Tibial artery (tissue), 4 donors: ENCODE results near the gene ZNF511.

ENCODE experiments used
- DNase-seq, 2 donors: peaks; one replicate each; pipeline ENCODE4 v3.0.0-alpha.2; 2019
- H3K27ac ChIP-seq, 2 donors: fragments of 200-600 bp; sonication (generic) in 1 of 2; 1 replicate in 1 of 2; 2 replicates in 1 of 2; pipeline ENCODE4 v1.5.1; 2018 to 2019; ENCODE audit warnings: mild to moderate bottlenecking in 1 of 2
- H3K27me3 ChIP-seq, 2 donors: fragments of 200-600 bp; sonication (generic) in 1 of 2; one replicate each; pipeline versions ENCODE4 v1.5.1 to v1.6.0; 2016 to 2019
- H3K36me3 ChIP-seq, 3 donors: fragments of 200-600 bp; sonication (generic) in 2 of 3; one replicate each; pipeline ENCODE4 v1.5.1; 2016 to 2019; ENCODE audit warnings: mild to moderate bottlenecking in 2 of 3
- H3K4me1 ChIP-seq, 4 donors: fragments of 200-600 bp; sonication (generic) in 2 of 4; 1 replicate in 3 of 4; 2 replicates in 1 of 4; pipeline ENCODE4 v1.5.1; 2016 to 2019
- H3K4me3 ChIP-seq, 2 donors: fragments of 200-600 bp; sonication (generic) in 1 of 2; 1 replicate in 1 of 2; 2 replicates in 1 of 2; pipeline ENCODE4 v1.5.1; 2018 to 2019; ENCODE audit warnings: mild to moderate bottlenecking in 2 of 2
- H3K9me3 ChIP-seq, 3 donors: fragments of 200-600 bp; sonication (generic) in 1 of 3; one replicate each; pipeline ENCODE4 v1.5.1; 2016 to 2019
- intact Hi-C: fragments of 100-400 bp; cut with DNase I; formaldehyde crosslinking; loops from one replicate; pipeline ENCODE4 v1.15.0; 2023; ENCODE audit warnings: low total_unique reads
- TF ChIP-seq, protein P1 (sequence below), 2 experiments: fragments of 200-600 bp in 1 of 2; fragments of 450-650 bp in 1 of 2; IDR thresholded peaks; one replicate each; pipeline ENCODE4 v1.5.1; 2017 to 2019; ENCODE audit warnings: antibody characterized with exemption in 2 of 2, mild to moderate bottlenecking in 1 of 2, moderate library complexity in 1 of 2

Gene ZNF511

DNA sequence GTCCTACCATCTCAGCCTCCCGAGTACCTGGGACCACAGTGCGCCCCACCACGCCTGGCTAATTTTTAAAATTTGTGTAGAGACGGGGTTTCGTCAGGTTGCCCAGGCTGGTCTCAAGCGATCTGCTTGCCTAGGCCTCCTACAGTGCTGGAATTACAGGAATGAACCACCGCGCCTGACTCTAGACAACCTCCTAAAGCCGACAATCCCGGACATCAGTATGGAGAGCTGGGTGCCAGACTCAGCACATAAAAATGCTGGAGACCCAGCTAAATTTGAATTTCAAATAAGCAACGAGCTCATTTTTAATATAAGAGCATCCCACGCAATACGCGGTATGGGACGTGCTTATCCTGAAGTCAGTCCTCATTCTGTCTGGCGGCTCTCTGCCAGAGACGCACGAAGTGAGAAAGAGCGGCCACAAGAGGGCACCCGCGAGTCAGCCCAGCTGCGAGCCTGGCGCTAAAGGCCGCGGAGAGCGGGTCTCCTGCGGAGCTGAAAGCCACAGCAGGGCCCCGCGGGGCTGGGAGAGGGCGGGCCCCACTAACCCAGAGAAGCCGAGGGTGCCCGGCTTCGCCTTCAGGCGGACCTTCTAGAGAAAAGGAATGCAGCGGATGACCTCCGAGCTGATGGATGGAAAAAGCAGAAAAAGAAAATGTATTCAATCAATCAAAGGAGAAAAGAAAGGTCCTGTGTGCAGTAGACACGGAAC, 20.9 kb downstream of the ZNF511 start:
- peak; percentile 68 to 83 for DNase-seq
- peaks cover 0 to 27% (median 19%) of the 10 kb centered on the region in 4 donors for H3K4me1 ChIP-seq
- intact Hi-C loops, result no loop called here
- H3K4me3 ChIP-seq, result peak overlapping the region; percentile 12 to 35
- TF ChIP-seq, protein P1, sequence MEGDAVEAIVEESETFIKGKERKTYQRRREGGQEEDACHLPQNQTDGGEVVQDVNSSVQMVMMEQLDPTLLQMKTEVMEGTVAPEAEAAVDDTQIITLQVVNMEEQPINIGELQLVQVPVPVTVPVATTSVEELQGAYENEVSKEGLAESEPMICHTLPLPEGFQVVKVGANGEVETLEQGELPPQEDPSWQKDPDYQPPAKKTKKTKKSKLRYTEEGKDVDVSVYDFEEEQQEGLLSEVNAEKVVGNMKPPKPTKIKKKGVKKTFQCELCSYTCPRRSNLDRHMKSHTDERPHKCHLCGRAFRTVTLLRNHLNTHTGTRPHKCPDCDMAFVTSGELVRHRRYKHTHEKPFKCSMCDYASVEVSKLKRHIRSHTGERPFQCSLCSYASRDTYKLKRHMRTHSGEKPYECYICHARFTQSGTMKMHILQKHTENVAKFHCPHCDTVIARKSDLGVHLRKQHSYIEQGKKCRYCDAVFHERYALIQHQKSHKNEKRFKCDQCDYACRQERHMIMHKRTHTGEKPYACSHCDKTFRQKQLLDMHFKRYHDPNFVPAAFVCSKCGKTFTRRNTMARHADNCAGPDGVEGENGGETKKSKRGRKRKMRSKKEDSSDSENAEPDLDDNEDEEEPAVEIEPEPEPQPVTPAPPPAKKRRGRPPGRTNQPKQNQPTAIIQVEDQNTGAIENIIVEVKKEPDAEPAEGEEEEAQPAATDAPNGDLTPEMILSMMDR (IDR thresholded peaks at IDR 0.05), result peak; percentile 78 to 98
- no peak overlapping the region for H3K27ac ChIP-seq
- H3K27me3 ChIP-seq, result peaks cover 4 to 85% of the 10 kb centered on the region in 2 donors
- no peaks in the 10 kb centered on the region for H3K36me3 ChIP-seq
- H3K9me3 ChIP-seq, result no peaks in the 10 kb centered on the region

DNA sequence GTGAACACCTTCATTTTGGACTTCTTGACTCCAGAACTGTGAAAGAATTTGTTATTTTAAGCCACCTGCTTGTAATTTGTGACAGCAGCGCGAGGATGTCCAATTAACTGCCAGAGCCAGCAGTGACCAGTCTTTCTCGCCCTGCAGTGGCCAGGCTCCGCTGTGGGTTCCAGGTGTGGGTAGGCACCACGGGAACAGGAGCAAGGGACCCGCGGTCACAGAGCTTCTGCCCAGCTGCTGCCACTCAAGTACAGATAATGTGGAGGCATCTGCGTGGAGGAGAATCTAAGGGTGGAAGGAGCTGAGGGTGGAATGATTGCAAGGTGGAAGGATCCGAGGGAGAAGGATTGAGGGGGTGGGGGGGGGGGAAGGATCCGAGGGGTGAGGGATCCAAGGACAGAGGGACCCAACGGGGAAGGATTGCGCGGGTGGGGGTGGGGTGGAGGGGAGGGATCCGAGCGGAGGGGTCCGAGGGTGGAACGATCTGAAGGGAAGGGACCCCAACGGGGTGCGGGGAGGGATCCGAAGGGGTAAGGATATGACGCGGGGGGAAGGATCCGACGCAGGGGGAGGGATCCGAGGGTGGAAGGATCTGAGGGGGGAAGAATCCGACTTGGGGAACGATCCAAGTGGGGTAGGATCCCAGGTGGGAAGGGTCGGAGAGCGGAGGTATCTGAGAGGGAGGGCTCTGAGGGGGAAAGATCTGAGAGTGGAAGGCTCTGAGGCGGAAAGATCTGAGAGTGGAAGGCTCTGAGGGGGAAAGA, 24.4 kb downstream of the ZNF511 start:
- Histone ChIP-seq H3K27me3 (peaks cover 13 to 85% of the 10 kb centered on the region in 2 donors), H3K4me3 (no peak overlapping the region), H3K9me3 (no peaks in the 10 kb centered on the region), H3K4me1 (peaks cover 0 to 35% (median 26%) of the 10 kb centered on the region in 4 donors), H3K36me3 (no peaks in the 10 kb centered on the region), H3K27ac (no peak overlapping the region)
- TF ChIP-seq, protein P1 (IDR thresholded peaks at IDR 0.05), result no peak
- DNase-seq, result no peak
- intact Hi-C loops, result no loop called here

DNA sequence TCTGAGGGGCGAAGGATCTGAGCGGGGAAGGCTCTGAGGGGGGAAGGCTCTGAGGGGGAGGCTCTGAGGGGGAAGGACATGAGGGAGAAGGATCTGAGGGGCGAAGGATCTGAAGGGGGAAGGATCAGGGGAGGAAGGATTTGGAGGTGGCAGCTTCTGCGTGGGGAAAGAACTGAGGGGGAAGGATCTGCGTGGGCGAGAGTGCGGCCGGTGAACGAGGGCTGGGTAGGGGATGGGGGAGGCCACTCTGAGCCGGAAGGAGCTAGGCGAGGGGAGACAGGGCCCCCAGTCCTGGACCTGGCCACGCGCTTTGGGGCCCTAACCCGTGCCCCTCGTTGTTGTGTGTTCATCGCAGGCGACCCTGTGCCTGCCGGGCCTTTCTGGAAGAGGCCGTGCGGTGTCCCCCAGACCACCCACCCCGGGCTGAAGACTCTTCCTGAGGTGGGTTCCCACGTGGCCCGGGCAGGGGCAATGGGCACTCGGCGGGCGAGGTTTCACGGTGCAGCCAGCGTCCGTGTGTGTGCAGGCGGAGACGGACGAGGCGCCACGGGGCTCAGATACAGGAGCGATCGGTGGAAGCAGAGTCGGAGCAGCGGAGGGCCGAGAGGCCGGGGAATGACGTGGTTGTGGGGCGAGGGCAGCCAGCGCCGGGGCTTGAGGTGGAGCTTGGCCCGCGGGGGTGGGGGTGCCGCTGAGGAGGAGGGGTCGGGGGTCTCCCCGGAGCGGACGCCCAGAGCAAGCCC, 26.0 kb downstream of the ZNF511 start:
- DNase-seq, result no peak
- H3K36me3 ChIP-seq, result no peaks in the 10 kb centered on the region
- peaks cover 13 to 85% of the 10 kb centered on the region in 2 donors for H3K27me3 ChIP-seq
- peak overlapping the region; percentile 23 to 42 for H3K4me3 ChIP-seq
- H3K27ac ChIP-seq, result no peak overlapping the region
- intact Hi-C loops, result no loop called here
- TF ChIP-seq, protein P1 (IDR thresholded peaks at IDR 0.05), result no peak
- no peaks in the 10 kb centered on the region for H3K9me3 ChIP-seq
- H3K4me1 ChIP-seq, result peaks cover 0 to 29% (median 26%) of the 10 kb centered on the region in 4 donors

DNA sequence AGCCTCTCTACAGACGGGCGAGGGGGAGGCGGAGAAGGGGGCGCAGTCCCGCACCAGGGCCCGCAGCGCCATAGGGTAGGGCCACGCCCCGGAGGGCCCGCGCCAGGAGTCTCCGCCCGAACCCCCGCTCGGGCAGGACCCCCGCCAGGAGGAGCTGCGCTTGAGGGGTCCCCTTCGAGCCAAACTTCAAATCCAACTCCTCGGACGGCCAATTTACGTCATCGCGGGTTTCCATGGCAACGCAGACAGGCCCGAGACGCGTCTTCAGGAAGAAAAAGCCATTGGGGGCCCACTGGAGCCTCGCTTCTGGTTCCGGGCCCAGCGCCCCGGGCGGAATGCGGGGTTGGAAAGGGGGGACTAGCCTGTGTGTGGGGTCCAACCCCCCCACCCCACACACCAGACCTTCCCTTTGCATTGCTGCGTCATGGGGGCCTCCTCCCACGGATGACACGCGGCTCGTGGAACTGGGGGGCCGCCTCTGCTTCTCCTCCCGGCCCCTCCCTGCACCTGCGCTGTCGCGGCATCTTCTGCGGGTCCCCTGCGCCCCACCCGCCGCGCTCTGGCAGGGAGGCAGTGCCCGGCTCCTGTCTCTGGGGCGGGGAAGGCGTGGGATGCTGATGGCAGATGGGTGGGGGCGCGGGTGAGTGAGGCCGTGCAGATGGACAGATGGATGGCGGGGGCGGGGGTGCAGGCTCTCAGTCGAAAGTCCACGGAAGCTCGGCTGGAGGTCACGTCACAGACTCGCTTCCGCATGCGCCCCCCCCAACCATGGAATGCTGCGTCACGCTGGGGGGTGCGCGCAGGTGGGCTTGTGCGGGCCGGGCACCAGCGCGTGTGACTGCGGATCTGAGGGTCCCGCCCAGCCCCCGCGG, 26.8 kb downstream of the ZNF511 start:
- H3K4me1 ChIP-seq, result peaks cover 0 to 25% (median 23%) of the 10 kb centered on the region in 4 donors
- no peak for DNase-seq
- no peaks in the 10 kb centered on the region for H3K36me3 ChIP-seq
- intact Hi-C loops, result no loop called here
- no peaks in the 10 kb centered on the region for H3K9me3 ChIP-seq
- TF ChIP-seq, protein P1 (IDR thresholded peaks at IDR 0.05), result no peak
- no peak overlapping the region for H3K27ac ChIP-seq
- H3K4me3 ChIP-seq, result peak overlapping the region; percentile 23 to 42
- H3K27me3 ChIP-seq, result peaks cover 13 to 88% of the 10 kb centered on the region in 2 donors

DNA sequence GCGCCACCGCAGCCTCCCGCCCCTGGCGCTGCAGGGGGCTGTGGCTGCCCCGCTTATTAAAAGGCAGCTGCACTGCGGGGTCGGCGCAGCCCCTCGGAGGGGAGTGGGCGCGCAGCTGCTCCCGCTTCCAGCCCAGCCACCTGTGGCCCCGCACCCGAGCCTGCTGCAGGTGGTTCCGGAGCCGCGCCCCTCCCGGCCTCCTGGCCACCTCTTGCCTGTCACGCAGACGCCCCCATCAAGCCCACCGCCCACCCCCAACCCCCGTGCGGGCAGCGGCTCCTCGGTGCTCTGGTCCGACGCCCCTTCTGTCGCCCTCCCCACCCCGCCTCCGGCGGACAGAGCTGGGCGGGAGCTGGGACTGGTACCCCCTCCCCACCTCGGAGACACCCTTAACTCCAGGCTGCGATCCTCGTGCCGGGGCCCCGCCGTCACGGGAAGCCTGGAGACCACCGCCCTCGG, 27.4 kb downstream of the ZNF511 start:
- intact Hi-C loops, result no loop called here
- Histone ChIP-seq H3K27ac (no peak overlapping the region), H3K4me1 (peaks cover 0 to 25% (median 23%) of the 10 kb centered on the region in 4 donors)

More for the DNA sequence above, 27.4 kb downstream of the ZNF511 start:
- H3K36me3 ChIP-seq, result no peaks in the 10 kb centered on the region
- TF ChIP-seq, protein P1 (IDR thresholded peaks at IDR 0.05), result no peak
- no peaks in the 10 kb centered on the region for H3K9me3 ChIP-seq
- no peak for DNase-seq
- peaks cover 13 to 87% of the 10 kb centered on the region in 2 donors for H3K27me3 ChIP-seq
- H3K4me3 ChIP-seq, result peak overlapping the region; percentile 23 to 42
